CMK (cell line): ENCODE data around the gene DOP1A.
"Not testable (repeated sequence)": the region's sequence is repeated elsewhere in the genome, so short reads cannot be mapped to it uniquely, and the experiment has no call there.

Experiments used
- DNase-seq: peaks from one replicate; pipeline ENCODE4 v3.0.0-alpha.2; 2010; ENCODE audit warnings: low read depth

The DOP1A gene

GRCh38 chr6:83153883-83154521, 86.5 kb downstream of the DOP1A start:
- no peak for DNase-seq

GRCh38 chr6:83155794-83156193, 88.3 kb downstream of the DOP1A start:
- DNase-seq, result no peak

- DNase-seq, result no peak
Observed at GRCh38 chr6:83160167-83160566, 92.7 kb downstream of the DOP1A start.

- DNase-seq, result no peak
Observed at GRCh38 chr6:83167726-83168278, 100.3 kb downstream of the DOP1A start.

GRCh38 chr6:83168556-83168955, 101.1 kb downstream of the DOP1A start:
- no peak for DNase-seq

- DNase-seq, result no peak
Observed at GRCh38 chr6:83169106-83169505, 101.6 kb downstream of the DOP1A start.

- DNase-seq, result no peak
Observed at GRCh38 chr6:83169511-83169910, 102.0 kb downstream of the DOP1A start.

- no peak for DNase-seq
Observed at GRCh38 chr6:83176246-83176645, 108.8 kb downstream of the DOP1A start.

GRCh38 chr6:83180426-83180950, 113.0 kb downstream of the DOP1A start:
- no peak for DNase-seq

GRCh38 chr6:83182114-83182513, 114.6 kb downstream of the DOP1A start:
- no peak for DNase-seq

- DNase-seq, result no peak
Observed at GRCh38 chr6:83183082-83183828, 115.8 kb downstream of the DOP1A start.

- DNase-seq, result no peak
Observed at GRCh38 chr6:83185096-83185495, 117.6 kb downstream of the DOP1A start.

- DNase-seq, result no peak
Observed at GRCh38 chr6:83188501-83188900, 121.0 kb downstream of the DOP1A start.

GRCh38 chr6:83190626-83191025, 123.2 kb downstream of the DOP1A start:
- DNase-seq, result no peak

- not testable (repeated sequence) for DNase-seq
Observed at GRCh38 chr6:83191974-83192373, 124.5 kb downstream of the DOP1A start.

GRCh38 chr6:83192456-83192855, 125.0 kb downstream of the DOP1A start:
- no peak for DNase-seq

GRCh38 chr6:83192871-83193746, 125.6 kb downstream of the DOP1A start, which contains the start of the genes PGM3 and RWDD2A:
Gene PGM3 (minus strand): TSS chr6:83193265. CDS start chr6:83191012, 2,253 bp downstream.
Gene RWDD2A (plus strand): TSS chr6:83193357. CDS start chr6:83194452, 1,095 bp downstream.
- DNase-seq, result peak; percentile 66

- DNase-seq, result no peak
Observed at GRCh38 chr6:83193747-83194566, 126.5 kb downstream of the DOP1A start.

- no peak for DNase-seq
Observed at GRCh38 chr6:83198486-83199172, 131.2 kb downstream of the DOP1A start.

- DNase-seq, result no peak
Observed at GRCh38 chr6:83199173-83199862, 131.8 kb downstream of the DOP1A start.
